NCI-H146 treated with DMSO at 0.1 percent for 48 hours (cell line): ENCODE measurements around the gene EHMT1.
A peak's percentile ranks its signal among the peaks of the same experiment; 100 is the strongest.
"Not testable (repeated sequence)": the region's sequence is repeated elsewhere in the genome, so short reads cannot be mapped to it uniquely, and the experiment has no call there.

Source experiments
- DNase-seq: peaks from one replicate; lab custom pipeline; 2025; ENCODE audit not compliant: unreplicated experiment; lab: John Stamatoyannopoulos, UW

The EHMT1 gene

GRCh38 chr9:137838576-137838975 is 219.8 kb downstream of the EHMT1 start:
- no peak for DNase-seq

- no peak for DNase-seq
Measured at GRCh38 chr9:137843355-137843754, 224.6 kb downstream of the EHMT1 start.

GRCh38 chr9:137851516-137852267 is 232.9 kb downstream of the EHMT1 start:
- DNase-seq: no peak

DNA sequence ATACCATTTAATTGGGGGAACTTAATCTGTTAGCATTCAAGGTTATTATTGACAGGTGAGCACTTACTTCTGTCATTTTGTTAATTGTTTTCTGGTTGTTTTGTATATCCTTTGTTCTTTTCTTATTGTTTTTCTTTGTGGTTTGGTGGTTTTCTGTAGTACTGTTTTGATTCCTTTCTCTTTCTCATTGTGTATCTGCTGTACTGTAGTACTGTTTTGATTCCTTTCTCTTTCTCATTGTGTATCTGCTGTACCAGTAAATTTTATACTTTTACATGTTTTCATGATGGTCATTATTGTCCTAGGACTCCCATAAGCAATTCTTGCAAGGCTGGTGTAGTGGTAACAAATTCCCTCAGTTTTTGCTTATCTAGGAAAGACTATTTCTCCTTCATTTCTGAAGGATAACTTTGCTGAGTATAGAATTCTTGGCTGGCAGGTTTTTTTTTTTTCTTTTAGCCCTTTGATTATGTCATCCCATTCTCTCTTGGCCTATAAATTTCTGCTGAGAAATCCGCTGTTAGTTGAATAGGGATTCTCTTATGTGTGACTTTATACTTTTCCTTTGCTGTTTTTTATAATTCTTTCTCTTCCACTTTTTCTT is 234.7 kb downstream of the EHMT1 start:
- no peak for DNase-seq

DNA sequence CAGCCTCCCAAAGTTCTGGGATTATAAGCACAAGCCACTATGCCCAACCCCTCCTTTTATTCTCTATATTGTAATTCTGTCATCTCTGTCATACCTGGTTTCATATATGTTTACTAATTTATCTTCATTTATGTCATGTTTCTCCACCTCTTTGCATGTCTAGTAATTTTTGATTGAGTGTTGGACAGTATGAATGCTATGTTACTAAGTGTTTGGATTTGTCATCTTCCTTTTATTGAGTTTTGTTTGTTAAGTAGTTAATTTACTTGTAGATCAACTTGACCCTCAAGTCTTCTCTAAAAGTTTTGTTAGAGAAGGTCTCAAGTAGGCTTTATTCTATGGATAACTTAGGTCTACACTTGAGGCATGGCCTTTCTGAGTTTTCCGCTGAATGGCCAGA is 241.6 kb downstream of the EHMT1 start:
- DNase-seq: no peak

DNA sequence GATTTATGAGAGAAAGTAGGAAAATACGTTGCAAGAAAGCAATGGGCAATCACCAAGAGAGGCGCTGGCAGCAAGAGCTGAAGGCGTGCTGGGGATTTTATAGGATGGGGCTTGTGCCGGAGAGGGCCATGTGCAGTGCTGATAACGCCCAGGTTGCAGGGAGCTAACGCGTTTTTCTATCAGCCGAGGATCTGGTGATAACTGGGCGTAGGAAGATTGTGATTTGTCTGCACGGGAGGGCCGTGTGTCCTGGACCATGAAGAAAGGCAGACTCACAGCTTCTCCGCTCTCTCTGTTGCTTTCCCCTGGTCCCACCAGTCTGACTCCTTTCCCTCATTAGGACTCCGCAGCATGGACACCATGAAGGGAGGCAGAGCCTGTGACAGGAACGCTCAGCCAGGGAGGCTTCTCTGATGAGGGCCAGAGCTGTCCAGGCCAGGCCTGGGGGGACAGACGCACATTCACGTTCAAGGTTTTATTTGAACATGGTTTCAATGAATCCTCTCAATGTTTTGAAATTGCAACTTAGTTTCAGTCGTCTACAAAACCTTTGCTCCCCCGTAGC is 246.9 kb downstream of the EHMT1 start:
- DNase-seq: no peak

DNA sequence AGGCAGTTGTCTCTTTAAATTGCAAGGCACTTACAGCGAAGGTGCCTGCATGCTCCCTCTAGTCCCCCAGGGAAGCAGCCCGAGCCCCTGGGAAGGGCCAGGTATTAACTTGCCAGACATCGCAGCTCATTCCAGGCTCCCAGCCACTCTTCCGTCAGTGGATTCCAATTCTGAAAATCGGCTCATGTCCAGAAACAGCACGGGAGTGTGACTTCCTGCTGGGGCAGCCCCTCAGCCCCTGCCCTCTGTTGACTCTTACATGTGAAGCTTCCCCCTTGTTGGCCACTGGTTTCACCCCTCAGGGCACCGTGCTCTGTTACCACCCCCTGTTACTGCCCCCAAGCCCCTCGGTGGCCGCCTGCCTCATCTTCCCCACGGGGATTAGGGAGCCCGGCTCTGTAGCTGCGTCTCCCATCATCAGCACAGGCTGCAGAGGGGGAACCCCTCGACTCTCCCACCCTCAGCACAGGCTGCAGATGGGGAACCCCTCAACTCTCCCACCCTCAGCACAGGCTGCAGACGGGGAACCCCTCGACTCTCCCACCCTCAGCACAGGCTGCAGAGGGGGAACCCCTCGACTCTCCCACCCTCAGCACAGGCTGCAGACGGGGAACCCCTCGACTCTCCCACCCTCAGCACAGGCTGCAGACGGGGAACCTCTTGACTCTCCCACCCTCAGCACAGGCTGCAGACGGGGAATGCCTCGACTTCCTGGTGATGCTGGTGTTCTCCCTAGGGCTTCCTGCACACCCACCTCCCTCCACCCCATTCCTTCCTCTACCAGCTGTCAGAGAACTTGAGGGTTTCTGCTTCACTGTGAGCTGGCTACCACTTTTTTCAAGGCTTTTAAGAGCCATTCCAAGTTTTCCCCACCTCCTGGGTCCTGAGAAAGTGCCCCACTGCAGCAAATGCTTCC is 247.7 kb downstream of the EHMT1 start:
- DNase-seq: no peak

GRCh38 chr9:137870432-137870831 is 251.6 kb downstream of the EHMT1 start:
- no peak for DNase-seq

DNA sequence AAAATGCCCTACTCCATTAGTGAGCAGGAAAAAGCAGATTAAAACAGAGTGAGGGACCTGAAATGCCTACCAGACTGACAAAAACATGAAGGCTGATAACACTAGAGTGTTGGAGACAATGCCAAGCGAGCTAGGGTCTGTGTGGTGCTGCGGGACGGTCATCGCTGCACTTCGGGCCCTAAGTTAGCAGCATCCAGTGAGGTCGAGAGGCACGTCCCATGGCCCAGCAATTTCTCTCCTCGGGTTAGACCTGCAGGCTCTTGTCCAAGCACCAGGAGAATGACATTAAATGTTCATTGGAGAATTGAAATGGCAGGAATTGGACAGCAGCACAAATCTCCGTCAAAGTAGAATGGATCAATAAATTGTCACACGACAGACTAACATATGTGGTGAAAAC is 253.5 kb downstream of the EHMT1 start:
- DNase-seq: no peak

- DNase-seq: no peak
Measured at GRCh38 chr9:137873408-137873807, 254.6 kb downstream of the EHMT1 start.

- no peak for DNase-seq
Measured at GRCh38 chr9:137873858-137874362, 255.1 kb downstream of the EHMT1 start.

- no peak for DNase-seq
Measured at GRCh38 chr9:137875354-137875753, 256.5 kb downstream of the EHMT1 start.

- no peak for DNase-seq
Measured at GRCh38 chr9:137875846-137876245, 257.0 kb downstream of the EHMT1 start.

- no peak for DNase-seq
Measured at GRCh38 chr9:137876269-137876668, 257.5 kb downstream of the EHMT1 start.

- DNase-seq: no peak
Measured at GRCh38 chr9:137876781-137877386, 258.1 kb downstream of the EHMT1 start.

DNA sequence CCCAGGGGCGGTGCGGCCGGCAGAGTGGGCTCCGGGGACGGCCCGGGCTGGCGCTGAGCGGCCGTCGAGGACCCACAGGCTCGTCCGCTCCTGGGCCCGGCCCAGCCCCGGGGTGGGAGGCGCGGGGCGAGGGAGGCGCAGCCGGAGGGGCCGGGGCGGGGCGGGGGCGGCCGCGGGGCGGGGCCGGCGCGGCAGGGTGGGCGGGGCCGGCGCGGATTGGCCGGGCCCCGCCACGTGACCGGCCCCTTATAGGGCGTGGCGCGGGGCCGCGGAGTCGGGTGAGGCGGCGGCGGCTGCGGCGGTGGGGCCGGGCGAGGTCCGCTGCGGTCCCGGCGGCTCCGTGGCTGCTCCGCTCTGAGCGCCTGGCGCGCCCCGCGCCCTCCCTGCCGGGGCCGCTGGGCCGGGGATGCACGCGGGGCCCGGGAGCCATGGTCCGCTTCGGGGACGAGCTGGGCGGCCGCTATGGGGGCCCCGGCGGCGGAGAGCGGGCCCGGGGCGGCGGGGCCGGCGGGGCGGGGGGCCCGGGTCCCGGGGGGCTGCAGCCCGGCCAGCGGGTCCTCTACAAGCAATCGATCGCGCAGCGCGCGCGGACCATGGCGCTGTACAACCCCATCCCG is 258.8 kb downstream of the EHMT1 start, which contains the start of gene CACNA1B:
Gene CACNA1B (plus strand): TSS at position 277 of the 617 bp plus-strand sequence. CDS start 152 bp downstream, at position 429.
- DNase-seq: not testable (repeated sequence)

DNA sequence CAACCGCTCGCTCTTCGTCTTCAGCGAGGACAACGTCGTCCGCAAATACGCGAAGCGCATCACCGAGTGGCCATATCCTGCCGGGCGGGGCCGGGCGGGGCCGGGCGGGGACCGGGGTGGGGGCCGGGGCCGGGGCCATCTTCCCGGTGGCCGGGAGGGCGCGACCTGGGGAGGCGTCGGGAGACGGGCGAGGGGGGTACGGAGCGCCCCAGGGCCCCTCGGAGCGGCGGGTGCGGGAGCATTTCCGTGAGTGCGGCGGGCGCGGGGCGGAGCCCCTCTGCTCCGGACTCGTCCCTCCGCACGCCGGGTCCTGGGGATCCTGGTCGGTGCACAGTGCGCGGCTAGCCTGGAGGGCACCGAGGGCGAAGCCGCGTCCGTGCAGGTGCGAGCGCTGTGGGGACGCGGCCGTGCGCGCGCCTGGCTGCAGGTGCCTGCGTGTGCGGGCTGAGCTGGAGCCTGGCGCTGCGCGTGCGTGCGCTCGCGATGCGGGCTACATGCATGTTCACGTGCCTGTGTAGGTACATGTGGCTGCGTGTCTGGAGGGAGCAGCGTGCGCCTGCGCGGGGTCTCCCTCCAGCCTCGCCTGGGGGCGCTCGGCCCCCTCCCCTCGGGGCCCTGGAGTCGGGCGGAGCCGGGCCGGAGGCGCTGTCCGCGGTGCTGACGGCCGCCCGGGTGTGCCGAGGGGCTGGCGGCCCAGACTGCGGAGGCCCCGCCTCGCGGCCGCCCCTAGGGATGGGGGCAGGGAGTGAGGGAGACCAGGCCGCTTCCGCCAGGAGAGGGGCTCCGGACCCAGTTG is 259.5 kb downstream of the EHMT1 start:
- peak; percentile 11 for DNase-seq

- DNase-seq: no peak
Measured at GRCh38 chr9:137879052-137879451, 260.2 kb downstream of the EHMT1 start.

DNA sequence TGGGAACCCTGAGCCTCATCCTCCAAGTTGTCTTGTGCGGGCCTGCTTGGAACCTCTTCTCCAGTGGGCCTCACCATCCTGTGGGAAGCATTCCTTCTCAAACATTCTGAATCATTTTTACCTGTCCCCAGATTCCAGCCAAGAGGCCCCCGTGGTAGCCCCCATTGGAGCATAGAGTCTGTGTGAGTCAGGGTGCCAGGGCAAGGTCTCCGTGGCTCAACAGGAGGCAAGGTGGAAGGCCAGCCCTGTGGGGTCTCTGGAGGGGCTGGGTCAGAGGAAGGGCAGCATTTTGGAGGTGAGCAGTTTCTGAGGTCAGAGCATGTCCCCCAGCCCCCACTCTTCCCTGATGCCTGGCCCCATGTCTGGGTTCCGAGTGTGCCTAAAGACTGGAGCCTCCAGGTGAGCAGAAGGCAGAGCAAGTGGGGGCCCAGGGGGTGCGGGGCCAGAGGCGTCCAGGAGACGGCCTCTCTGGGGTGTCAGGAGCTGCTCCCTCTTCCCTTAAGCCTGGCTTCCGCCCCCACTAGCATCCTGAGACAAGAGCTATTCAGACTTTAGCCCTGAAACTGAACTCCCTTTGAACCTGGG is 260.9 kb downstream of the EHMT1 start:
- no peak for DNase-seq
